HG02943 (cell line): ENCODE measurements around the gene SLCO2B1.

Experiments used
- ATAC-seq: cut with Tn5 transposase; IDR thresholded peaks from one replicate; pipeline ENCODE4 v1.9.1; 2021; ENCODE audit warnings: mild to moderate bottlenecking, low read depth, moderate library complexity; ENCODE audit not compliant: unreplicated experiment

SLCO2B1 gene

DNA sequence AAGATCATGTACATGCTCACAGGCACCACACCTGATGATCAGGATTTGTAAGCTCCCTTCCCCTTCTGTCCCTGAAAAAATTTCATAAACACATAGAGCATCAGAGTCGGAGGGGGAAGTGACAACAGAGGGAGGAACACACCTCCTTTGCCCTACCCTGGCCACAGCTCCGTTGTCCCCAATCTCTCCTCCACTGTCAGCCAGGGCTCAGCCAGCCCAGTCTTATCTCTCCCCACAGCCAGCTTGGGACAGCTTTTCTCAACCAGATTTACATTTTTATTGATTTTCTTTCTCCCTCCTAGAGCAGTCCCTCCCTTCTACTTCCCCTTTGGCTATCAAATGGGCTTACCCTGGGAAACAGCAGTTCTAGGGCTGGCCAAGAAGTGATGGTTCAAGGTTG, 57.5 kb downstream of the SLCO2B1 start:
- ATAC-seq = no peak

DNA sequence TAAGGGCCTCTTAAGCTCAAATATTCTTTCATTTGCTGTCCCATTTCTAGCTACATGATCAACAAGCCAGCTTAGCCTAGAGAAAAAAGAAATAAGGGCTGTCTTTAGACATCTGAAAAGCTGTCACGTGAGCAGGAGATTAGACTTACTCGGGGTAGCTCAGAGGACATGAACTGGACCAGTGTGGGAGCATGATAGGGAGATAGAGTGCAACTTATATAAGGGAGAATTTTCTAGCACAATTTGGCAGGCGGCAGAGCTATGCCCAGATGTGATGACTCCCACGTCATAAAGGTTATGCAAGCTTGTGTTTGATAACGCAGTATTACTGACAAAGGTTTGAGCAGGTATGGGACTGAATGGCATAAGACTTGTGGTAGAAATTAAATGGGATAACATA, 61.5 kb downstream of the SLCO2B1 start:
- ATAC-seq = no peak

DNA sequence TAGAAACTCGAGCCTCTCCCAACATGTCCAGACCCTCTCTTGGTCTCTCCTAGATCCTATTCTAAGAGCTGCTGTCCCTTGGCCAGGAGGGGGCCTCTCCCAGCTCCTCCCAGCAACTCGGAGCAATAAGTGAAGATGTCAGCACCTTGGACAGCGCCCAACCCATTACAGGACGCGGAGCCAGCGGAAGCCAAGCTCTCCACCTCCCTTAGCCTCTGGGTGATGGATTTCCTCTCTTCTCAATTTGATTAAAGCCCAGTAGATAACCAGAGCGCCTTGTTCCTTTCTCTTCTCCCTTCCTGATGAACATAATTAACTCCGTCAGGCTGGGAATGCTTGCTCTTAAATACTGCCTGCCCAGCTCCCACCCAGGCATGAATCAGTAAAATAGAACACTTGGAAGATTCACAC, 63.5 kb downstream of the SLCO2B1 start:
- ATAC-seq = no peak

DNA sequence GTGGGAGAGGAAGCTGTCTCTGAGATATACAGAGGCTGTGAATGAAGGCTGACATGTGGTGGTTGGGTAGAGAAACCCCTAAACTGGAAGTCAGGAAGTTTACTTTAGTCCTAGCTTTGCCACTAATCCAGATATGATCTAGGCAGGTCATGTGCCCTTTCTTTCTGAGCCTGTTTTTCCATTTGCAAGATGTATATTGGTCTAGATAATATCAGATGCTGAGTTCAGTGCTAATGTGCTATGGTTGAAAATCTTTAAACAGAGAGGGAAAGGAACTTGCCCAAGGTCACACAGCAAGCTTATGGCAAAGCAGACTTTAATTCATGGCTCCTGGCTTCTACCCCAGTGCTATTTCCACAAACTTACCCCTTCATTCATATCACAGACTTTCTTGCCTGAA, 63.9 kb downstream of the SLCO2B1 start:
- no peak for ATAC-seq

DNA sequence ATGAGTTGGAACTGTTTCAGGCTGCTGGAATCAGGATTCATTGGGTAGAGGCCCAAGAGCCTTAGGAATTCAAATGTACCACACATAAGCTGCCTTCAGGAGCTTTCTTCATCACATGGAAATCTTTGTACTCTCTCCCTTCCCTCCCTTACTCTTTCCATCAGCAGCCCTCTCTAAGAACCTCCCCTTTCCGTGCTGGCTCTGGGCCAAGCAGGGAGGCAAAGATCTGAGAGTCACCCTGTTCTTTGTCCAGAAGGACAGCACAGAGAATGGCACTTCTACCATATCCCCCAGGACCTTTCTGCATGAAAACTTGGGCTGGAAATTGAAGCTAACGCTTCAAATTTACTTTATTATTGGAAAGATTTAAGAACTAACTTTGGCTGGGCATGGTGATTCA, 69.0 kb downstream of the SLCO2B1 start:
- no peak for ATAC-seq

DNA sequence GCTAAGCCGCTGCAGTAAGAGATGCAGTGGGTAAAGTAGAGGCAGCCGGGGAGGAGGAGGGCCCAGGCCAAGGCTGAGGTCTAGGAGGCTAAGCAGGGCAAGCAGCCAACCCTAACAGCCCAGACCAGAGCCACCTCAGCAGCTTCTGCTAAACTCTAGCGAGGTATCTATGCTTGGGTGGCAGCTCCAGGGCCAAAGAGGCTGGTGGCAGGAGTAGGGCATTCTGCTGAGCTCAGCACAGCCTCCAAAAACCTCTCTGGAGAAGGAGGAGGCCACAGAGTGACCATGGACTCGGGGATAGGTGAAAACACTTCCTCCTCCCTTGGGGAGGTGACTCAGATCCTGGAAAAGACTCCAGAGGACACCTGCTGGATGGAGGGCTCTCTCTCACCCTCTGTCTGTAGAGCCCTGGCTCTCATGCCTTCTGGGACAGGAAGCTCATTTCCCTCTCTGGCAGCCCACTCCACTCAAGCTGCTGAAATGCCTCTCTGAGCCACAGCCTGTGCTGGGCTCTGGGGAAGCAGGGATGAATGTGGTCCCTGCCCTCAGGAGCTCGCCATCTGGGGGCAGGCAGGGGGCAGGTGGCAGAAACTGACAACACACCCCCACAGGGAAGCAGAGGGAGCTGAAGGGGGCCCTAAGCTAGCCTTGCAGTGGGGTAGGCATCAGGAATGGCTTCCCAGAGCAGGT, 73.2 kb downstream of the SLCO2B1 start:
- ATAC-seq = no peak

DNA sequence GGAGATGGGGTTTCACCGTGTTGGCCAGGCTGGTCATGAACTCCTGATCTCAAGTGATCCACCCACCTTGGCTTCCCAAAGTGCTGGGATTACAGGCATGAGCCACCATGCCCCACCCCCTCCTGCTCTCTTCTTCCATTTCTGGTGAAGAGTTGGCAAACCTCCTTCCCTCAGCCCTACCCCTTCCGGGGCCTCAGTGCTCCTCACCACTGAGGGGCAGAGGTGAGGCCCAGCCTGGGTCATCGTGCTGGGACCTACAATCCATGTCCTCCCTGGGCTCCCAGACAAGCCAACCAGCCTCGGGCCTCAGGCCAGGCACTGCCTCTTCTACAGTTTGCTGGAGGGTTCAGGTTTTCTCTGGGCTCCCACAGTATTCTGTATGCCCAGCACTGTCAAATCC, 74.9 kb downstream of the SLCO2B1 start:
- no peak for ATAC-seq

DNA sequence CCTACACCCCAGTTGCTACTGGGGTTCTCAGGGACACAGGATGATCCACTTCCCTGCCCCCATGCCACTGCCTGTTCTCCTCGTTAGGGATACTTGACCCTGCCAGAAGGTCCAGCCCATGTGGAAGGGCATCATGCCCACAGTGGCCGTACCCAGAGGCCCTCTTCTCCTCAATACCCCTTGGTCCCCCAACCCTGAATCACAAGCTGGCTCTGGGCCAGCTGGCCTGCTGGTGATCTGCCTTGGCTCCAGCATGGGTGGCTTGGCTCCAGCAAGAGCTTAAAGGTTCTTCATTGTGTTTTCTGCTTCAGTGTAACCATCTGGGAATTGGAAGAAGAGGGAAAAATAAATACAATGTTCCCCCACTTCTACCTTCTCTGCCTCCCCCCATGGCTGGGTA, 78.6 kb downstream of the SLCO2B1 start:
- ATAC-seq = no peak

DNA sequence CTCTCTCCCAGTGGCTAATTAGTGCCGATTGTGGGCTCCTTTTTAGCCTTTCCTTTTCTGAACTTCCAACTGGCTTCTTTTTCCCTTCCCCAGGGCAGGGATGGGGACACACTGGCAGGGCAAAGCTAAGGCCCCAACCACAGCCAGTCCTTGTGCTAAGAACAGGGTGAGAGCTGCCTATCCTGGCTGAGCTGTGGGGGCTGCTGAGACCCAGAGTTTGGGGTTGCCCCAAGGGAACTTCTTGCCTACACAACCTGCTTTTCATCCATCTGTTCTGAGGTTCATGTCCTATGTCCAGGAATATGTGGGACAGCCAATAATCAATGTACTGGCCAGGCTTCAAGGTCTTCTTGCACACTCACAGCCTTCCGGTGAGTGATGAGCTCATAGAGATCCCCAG, 79.7 kb downstream of the SLCO2B1 start:
- ATAC-seq = no peak

DNA sequence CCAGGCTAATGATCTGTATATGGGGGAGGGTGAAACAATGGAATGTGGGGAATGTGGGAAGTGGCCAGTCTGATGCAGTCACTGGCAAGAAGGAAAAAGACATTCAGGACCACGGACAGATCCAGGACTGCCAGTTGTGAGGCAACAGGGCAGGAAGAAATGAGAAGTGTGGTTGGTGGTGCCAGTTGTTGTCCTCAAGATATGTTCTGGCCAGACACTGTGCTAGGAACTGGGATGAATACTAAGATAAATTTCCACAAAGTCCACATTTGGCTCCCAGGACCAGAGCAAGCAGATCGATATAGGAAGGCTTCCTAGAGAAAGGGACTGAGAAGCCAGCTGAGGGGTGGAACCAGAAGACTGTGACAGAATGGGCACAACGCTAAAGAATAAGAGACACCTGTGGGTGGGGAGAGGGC, 82.9 kb downstream of the SLCO2B1 start:
- ATAC-seq = no peak

DNA sequence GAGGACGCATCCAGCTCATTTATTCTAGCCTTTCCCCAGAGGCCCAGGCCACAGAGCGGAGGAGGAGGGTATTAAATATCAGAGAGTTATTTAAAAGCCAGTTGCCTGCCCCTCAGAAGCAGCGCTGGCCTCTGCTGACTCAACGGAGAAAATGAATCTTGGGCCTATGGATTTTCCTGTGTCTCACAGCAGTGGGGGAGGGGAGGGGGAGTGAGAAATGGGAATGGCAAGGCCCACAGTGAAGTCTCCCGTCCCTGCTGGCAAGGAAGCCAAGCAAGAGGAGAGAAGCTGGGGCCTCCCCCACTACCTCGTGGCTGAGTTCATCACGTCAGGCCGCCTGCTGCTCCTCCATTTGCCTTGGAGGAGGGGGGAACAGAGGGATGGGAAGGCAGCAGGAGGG, 85.2 kb downstream of the SLCO2B1 start:
- ATAC-seq = no peak

DNA sequence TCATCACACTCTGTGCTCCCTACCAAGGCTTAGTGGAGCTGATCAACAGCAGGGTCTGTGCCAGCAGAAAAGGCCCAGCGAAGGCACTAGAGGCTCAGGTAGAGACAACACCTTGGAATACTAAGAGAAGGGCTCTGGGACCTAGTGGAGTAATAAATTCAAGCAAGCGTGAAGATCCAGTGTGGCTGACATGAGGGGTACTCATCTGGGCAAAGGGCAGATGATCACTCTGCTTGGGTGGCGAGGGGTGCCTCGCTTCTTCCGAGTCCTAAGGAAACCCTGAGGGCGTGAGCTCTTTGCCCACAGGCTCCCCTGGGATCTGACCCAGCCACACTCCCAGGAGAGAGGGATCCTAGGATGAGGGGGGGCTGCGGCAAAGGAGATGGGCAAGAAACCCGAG, 86.1 kb downstream of the SLCO2B1 start:
- ATAC-seq = no peak

DNA sequence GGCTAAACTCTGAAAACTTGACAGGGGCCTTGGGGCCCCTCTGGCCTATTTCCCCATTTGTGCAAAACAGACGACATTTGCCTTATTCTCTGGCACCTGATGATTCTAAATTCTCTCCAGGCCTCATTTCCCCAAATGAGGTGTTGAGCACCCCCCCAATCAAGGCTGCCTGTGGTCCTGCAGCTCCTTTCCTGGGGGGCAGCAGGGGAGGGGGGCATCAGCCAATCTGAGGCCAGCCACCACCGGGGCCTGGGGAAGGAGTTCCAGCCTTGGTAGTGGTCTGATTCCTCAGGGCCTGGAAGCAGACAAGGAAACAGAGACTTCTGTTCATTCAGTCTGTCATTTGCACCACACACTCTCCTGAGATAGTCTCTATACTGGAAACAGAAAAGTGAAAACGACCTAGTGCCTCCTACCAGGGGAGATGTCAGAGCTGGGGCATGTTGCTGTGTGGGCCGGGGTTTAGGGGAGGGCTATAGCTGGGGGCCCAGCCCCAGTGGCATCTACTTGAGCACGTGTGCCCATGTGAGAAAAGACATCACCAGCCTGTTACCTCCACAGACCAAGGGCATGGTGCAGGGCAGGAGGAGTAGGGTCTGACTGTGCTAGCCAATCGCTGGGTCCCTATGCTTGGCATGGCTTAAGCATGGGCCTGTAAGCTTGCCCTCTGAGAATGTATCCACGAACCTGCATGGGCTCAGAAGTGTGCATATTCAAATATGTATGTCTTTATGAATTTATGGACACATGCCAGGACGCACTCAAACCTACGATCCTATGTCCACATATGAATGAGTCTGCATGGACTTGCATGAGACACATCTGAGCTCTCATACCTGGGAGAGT, 87.9 kb downstream of the SLCO2B1 start:
- ATAC-seq = no peak

DNA sequence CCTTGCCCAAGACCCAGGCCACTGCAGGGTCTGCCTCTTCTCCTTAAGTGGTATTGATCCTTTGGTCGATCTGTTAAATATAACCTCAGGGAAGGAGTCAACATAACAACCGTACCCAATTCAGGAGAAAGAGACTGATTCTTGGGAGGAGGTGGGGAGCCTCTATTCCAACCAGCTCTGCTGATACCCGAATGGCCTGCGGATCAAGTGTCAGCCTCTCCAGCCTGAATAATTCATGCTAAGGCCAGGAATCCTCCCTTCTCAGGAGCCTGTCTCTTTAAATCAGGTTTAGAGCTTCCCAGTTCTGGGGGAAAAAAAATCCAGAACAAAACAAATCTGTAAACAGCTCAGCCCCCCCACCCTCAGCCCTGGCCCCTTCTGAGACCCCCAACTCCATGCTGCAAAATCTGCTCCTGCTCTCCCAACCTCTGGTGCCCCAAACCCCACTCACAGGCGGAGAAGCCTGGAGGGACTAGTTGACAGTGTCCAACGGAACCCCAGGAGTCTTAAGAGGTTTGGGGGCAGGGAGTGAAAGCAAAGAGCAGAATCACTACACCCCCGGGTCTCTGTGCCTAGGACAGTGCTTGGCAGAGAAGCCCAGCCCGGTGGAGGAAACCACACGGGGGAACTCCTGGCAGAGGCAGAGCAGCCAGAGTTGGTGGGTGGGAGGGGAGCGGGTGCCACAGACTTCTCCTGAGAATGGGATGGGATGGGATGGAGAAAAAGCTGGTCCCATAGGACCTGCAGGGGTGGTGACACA, 88.8 kb downstream of the SLCO2B1 start:
- no peak for ATAC-seq

DNA sequence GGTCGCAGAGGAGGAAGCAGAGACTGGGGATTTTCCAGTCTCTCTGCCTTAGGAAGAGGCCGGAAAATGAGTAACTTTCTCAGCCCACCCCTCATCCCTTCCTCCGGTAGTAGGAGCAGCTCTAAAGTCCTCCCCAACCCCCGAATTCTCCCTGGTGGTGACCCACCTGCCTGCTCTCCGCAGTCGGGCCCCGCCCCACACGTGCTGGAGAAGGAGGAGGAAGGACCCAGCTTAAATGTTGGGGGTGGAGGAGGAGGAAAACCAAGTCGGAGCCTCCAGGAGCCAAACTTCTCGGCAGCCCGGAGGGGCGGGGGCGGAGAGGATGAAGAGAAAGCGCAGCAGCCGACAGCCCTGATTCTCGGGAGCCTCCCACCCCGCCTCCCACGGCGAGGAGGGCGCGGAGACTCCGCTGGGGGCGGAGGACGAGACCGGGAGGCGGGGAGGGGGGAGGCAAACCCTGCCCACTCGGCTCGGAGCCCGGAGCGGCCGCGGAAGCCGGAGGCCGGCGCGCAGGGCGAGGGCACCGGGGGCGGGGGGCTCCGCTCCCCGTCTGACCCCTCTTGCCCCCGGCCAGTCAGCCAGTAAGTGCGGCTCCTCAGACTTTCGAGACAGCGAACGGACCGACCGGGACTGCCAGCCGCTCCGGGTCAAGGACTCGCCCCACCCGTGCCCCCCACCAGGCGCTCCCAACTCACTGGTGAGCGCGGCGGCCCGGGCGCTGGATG, 89.6 kb downstream of the SLCO2B1 start, which contains the start of gene TPBGL:
TSS of gene TPBGL (plus strand) at position 464 of the 725 bp plus-strand sequence. CDS start 276 bp downstream, outside the sequence.
- no peak for ATAC-seq

DNA sequence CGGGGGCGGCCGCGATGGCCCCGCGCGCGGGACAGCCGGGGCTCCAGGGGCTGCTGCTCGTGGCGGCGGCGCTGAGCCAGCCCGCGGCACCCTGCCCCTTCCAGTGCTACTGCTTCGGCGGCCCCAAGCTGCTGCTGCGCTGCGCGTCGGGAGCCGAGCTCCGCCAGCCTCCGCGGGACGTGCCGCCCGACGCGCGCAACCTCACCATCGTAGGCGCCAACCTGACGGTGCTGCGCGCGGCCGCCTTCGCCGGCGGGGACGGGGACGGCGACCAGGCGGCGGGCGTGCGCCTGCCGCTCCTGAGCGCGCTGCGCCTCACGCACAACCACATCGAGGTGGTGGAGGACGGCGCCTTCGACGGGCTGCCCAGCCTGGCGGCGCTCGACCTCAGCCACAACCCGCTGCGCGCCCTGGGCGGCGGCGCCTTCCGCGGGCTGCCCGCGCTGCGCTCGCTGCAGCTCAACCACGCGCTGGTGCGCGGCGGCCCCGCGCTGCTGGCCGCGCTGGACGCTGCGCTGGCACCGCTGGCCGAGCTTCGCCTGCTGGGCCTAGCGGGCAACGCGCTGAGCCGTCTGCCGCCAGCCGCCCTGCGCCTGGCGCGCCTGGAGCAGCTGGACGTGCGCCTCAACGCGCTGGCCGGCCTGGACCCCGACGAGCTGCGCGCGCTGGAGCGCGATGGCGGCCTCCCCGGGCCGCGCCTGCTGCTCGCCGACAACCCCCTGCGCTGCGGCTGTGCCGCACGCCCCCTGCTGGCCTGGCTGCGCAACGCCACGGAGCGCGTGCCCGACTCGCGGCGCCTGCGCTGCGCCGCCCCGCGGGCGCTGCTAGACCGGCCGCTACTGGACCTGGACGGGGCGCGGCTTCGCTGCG, 90.4 kb downstream of the SLCO2B1 start:
- ATAC-seq = peak; percentile 77

DNA sequence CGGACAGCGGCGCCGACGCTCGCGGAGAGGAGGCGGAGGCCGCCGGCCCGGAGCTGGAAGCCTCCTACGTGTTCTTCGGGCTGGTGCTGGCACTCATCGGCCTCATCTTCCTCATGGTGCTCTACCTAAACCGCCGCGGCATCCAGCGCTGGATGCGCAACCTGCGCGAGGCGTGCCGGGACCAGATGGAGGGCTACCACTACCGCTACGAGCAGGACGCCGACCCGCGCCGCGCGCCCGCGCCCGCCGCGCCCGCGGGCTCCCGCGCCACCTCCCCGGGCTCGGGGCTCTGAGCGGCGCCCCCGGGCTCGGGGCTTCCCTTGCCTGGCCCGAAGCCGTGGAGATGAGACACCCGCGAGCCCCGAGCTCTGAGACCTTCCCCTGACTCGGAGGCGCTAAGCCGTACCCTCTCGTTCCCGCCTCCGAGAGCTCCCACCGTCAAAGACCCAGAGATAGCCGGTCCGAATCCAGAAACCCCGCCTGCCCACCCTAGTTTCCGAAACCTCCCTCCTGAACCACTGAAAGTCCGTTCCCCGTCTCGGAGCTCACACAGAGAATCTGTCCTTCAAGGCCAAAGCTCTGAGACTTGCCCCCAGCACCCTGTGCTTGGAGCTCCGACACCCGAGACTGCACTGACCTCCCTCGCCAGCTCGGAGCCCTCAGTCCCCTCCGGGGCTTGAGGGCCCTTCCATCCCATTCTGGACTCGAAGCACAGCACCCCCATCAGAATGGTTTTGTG, 91.2 kb downstream of the SLCO2B1 start:
- no peak for ATAC-seq

DNA sequence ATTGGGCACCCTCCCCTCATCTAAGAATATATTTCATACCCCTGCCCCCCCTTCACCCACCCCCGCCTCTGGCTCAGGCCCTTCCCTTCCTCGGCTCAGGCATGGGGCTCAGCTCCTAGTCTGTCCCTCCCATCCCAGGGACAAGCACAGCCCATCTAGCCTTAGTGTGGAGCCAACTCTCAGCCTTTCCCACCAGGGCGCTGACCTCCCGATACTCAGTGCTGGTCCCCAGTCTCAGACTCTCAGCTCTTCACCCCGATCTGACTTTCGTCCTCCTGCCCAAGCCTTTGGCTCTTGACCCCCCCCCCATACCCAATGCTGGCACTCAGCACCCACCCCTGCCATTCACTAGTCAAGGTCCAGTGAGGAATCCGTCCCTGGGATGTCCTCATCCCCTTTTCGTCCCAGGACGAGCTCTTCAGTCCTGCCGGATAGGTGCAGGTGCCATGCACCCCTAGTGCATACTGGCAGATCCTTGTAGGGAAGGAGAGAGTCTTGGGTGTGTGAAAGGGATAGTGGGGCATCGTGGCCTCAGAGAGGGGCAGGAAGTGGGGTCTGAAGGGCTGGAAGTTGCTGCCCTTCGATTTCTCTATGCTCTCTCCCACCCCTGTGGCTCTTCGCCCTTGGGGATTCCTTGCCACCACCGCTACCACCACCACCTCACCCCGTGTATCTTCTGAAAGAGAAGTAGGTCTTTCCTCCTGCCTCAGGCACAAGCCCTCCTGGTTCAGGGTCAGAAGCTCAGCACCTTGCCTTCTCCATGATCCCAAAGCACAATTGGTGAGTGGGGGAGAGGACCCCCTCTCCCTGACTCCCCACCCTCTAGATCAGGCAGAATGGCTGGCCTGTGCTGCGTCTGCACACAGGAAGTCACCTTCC, 92.1 kb downstream of the SLCO2B1 start:
- no peak for ATAC-seq
